ENCODE data around the gene PEPD.

Gene PEPD

GRCh38 chr19:33406521-33407139 is 115.0 kb downstream of the PEPD start:
- DNase-seq (ENCODE audit: low spot score): peak; percentile 90
- TF ChIP-seq, protein P1, sequence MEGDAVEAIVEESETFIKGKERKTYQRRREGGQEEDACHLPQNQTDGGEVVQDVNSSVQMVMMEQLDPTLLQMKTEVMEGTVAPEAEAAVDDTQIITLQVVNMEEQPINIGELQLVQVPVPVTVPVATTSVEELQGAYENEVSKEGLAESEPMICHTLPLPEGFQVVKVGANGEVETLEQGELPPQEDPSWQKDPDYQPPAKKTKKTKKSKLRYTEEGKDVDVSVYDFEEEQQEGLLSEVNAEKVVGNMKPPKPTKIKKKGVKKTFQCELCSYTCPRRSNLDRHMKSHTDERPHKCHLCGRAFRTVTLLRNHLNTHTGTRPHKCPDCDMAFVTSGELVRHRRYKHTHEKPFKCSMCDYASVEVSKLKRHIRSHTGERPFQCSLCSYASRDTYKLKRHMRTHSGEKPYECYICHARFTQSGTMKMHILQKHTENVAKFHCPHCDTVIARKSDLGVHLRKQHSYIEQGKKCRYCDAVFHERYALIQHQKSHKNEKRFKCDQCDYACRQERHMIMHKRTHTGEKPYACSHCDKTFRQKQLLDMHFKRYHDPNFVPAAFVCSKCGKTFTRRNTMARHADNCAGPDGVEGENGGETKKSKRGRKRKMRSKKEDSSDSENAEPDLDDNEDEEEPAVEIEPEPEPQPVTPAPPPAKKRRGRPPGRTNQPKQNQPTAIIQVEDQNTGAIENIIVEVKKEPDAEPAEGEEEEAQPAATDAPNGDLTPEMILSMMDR (IDR thresholded peaks at IDR 0.05; ENCODE audit: extremely low read depth, missing control alignments): peak; percentile 76

GRCh38 chr19:33405553-33406461 is 115.8 kb downstream of the PEPD start:
- TF ChIP-seq, protein P1 (IDR thresholded peaks at IDR 0.05; ENCODE audit: extremely low read depth, missing control alignments): no peak
- no peak for DNase-seq (ENCODE audit: low spot score)

- TF ChIP-seq, protein P1 (IDR thresholded peaks at IDR 0.05; ENCODE audit: extremely low read depth, missing control alignments): no peak
- no peak for DNase-seq (ENCODE audit: low spot score)
These were observed 116.4 kb downstream of the PEPD start for GRCh38 chr19:33405254-33405552.

GRCh38 chr19:33404506-33405253 is 116.9 kb downstream of the PEPD start:
- TF ChIP-seq, protein P1 (IDR thresholded peaks at IDR 0.05; ENCODE audit: extremely low read depth, missing control alignments): no peak
- peak; percentile 26 for DNase-seq (ENCODE audit: low spot score)

GRCh38 chr19:33403973-33404304 is 117.7 kb downstream of the PEPD start:
- TF ChIP-seq, protein P1 (IDR thresholded peaks at IDR 0.05; ENCODE audit: extremely low read depth, missing control alignments): no peak
- DNase-seq (ENCODE audit: low spot score): no peak

GRCh38 chr19:33403221-33403972 is 118.2 kb downstream of the PEPD start:
- DNase-seq (ENCODE audit: low spot score): no peak
- TF ChIP-seq, protein P1 (IDR thresholded peaks at IDR 0.05; ENCODE audit: extremely low read depth, missing control alignments): no peak
